ENCODE data around the gene RPL18.
A peak's percentile ranks its signal among the peaks of the same experiment; 100 is the strongest.
"Not testable (repeated sequence)": the region's sequence is repeated elsewhere in the genome, so short reads cannot be mapped to it uniquely, and the experiment has no call there.

RPL18 gene

DNA sequence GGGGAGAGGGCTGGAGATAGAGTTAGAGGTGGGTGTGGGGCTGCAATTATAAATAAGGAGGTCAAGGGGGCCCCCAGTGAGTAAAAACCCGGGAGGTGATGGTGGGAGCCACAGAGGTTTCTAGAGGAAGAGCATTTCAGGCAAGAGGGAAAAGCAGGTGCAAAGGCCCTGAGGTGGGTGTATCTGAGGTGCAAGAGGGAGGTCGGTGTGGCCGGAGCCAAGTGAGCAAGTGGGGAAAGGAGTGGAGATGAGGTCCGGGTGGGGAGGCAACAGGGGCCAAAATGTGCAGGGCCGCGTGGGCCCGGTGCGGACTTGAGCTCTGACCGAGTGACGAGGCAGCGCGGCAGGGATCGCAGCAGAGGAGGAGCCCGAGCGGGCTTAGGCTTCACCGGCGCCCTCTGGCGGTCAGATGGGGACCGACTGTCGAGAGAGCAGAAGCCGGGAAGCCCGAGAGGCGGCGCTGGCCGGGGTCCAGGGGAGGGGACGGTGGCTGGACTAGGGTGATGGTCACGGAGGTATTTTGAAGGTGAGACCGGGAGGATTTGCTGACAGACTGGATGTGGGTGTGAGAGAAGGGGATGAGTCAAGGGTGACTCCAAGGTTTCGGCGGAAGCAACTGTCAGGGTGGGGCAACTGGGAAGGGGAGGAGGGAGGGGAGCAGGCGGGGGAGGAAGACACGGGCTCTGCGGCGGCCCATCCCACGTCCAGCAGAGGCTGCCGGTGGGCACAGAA is 30.1 kb downstream of the RPL18 start:
- peak; percentile 70 for DNase-seq (ENCODE audit: low read depth)

DNA sequence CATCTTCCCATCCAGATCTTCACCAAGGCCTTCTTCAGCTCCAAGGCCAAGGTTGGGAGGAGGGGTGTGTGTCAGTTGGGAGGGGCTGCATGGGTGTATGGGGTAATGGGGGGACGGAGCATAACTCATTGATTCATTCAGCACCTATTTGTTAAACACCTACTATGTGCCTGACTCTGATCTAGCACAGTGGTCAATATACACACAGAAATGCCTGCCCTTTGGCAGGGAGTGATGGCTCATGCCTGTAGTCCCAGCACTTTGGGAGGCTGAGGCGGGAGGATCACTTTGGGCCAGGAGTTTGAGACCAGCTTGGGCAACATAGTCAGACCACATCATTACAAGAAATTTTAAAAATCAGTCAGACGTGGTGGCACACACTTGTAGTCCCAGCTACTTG is 31.6 kb downstream of the RPL18 start:
- no peak for DNase-seq (ENCODE audit: low read depth)

DNA sequence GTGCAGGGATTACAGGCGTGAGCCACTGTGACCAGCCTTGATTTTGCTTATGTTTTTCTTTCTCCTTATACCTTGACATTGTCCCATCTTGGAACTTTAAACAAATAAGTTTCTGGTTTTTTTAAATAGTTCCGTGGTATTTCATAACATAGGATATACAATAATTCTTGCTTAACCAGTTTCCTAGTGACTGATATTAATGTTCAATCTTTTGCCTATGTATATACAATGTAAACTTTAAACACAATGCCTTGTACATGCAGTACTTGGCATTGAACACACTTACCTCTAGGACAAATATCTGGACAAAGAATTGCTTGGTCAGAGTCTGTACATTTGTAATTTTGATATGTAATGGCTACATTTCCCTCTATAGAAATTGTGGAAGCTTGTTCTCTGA is 36.8 kb downstream of the RPL18 start:
- DNase-seq (ENCODE audit: low read depth) = no peak

DNA sequence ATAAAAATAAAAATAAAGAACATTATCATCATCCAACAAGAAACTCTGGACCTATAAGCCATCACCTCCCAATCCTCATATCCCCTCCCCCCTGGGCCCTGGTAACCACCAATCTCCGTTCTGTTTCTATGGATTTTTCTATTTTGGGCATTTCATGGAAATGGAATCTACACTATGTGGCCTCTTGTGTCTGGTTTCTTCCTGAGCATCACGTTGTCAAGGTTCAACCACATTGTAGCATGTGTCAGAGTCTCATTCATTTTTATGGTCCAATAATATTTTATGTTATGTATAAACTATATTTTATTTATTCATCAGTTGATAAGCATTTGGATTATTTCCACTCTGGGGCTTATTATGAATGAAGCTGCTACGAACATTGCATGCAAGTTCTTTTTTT is 40.1 kb downstream of the RPL18 start:
- DNase-seq (ENCODE audit: low read depth) = no peak

DNA sequence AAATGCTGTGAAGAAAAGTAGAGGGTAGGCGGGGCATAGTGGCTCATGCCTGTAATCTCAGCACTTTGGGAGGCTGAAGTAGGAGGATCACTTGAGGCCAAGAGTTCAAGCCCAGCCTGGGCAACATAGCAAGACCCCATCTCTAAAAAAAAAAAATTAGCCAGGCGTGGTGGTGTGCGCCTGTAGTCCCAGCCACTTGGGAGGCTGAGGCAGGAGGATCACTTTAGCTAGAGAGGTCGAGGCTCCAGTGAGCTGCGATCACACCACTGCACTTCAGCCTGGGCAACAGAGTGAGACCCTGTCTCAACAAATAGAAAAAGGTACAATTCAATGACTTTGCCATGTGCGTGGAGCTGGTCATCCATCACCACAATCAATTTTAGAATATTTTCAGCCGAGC is 41.1 kb downstream of the RPL18 start:
- not testable (repeated sequence) for DNase-seq (ENCODE audit: low read depth)

DNA sequence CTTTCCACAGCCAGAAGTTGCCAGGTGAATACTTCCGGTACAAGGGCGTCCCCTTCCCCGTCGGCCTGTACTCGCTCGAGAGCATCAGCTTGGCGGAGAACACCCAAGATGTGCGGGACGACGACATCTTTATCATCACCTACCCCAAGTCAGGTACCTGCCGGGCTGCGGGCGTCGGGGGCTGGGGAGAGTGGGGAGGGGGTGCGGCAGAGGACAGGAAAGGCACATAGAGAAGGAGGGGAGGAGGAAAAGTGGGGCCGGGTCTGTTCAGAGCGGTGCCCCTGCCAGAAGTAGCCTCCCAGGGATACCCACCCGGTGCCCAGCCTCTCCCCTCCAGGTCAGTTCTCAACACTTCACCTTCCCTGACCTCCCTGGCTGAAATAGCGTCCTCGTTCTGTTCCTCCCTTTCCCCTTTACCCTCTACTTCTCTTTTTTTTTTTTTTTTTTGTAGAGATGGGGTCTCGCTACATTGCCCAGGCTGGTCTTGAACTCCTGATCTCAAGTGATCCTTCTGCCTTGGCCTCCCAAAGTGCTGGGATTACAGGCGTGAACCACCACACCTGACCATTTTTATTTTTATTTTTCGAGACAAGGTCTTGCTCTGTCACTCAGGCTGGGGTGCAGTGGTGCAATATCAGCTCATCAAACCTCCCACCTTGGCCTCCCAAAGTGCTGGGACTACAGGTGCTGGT is 42.9 kb downstream of the RPL18 start:
- no peak for DNase-seq (ENCODE audit: low read depth)

DNA sequence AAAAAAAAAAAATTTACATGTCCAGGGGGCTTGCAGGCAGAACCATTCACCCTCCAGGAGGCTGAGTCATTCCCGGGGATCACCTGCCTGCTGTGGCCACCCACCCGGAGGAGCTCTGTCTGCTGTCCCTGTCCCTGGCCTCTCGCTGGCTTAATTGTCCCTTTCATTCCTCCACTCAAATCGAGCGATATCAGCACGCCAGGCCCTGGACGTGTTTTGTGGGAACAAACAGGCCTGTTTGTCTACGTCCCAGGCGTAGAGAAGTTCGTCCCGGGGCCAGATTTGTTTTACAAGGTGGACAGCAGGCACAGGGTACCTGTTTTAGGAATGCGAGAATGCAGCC is 45.8 kb downstream of the RPL18 start:
- no peak for DNase-seq (ENCODE audit: low read depth)

DNA sequence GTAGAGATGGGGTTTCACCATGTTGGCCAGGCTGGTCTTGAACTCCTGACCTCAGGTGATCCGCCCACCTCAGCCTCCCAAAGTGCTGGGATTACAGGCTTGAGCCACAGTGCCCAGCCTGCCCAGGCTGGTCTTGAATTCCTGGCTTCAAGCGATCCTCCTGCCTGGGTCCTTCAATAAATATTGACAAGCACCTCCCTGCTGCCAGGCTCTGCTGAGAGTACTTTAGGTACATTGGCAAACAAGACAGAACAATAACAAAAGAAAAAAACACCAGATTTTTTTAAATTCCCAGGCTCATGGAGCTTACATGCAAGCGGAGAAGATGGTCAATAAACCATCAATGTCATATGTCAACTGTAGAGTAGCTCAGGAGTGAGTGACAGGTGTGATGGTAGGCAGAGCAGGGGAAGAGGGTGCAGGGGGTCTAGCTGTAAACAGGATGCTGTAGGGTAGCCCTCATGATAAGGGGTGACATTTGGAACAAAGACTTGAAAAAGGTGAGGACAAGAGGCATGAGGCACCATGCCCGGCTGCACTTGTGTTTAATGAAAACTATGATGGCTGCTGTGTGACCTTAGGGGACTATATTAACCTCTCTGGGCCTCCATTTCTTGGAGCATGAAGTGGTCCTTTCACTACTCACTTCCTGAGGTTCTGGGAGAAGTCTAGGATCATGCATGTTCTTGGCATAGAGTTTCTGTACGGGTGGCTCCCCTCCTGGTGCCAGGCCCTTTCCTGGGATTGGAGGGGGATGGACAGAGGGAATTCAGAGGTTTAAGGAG is 47.4 kb downstream of the RPL18 start:
- no peak for DNase-seq (ENCODE audit: low read depth)

DNA sequence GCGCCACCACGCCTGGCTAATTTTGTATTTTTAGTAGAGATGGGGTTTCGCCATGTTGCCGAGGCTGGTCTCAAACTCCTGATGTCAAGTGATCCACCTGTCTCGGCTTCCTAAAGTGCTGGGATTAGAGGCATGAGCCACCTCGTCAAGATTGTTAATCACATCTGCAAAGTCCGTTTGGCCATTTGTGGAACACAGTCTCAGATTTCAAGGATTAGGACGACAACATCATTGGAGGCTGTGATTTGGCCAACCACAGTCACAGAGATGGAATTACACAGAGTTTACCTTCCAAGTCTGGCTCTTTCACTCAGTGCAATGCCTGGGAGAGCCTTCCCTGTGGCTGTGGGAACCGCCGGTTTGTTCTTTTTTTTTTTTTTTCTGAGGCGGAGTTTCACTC is 49.2 kb downstream of the RPL18 start:
- DNase-seq (ENCODE audit: low read depth) = peak; percentile 31

DNA sequence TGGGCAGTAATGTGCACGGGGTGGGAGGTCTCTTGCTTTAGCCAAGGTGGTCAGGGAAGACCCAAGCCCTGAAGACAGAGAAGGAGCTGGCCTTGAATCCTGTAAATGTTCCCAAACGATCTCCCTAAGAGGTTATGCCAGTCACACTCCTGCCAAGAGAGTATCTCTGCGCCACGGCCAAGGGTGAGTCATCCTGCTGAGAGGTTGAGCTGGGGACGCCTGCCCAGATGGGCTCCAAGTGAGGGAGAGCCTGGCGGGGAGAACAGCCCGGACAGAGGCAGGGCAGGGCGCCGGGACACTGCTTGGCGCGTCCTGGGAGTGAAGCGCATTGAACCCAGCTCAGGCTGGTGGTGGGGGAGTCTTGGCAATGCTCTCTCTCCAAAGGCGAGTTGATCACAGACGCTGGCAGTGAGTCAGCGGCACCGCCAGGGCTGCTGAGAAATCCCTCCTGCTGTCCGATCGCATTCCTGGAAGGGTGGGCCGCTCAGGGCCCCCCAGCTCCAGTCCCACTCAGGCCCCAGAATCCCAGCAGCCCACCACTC is 50.6 kb downstream of the RPL18 start:
- DNase-seq (ENCODE audit: low read depth) = peak; percentile 94

All from fibroblast of gingiva (primary cell).